RWPE2 (cell line): Measurements from ENCODE around the gene PHIP.

Experiments
- ATAC-seq: fragments of 200-7000 bp; cut with Tn5 transposase; 3 replicates; pipeline ENCODE4 v1.9.1; 2021; ENCODE audit warnings: low read depth
- DNase-seq: peaks from one replicate; pipeline ENCODE4 v3.0.0-alpha.2; 2020; ENCODE audit warnings: low spot score
- H3K27ac ChIP-seq: fragments of 450-650 bp; 2 replicates; pipeline ENCODE4 v1.5.1; 2017; ENCODE audit warnings: mild to moderate bottlenecking; ENCODE audit not compliant: poor library complexity, severe bottlenecking
- H3K27me3 ChIP-seq: fragments of 250-450 bp; sonication (Bioruptor Pico); 2 replicates; pipeline ENCODE4 v1.5.1; 2021; ENCODE audit warnings: mild to moderate bottlenecking, moderate library complexity; ENCODE audit not compliant: insufficient read depth, poor library complexity, severe bottlenecking
- H3K36me3 ChIP-seq: fragments of 250-450 bp; sonication (Bioruptor Pico); 2 replicates; pipeline ENCODE4 v1.5.1; 2020; ENCODE audit warnings: low read depth, mild to moderate bottlenecking, moderate library complexity
- H3K4me1 ChIP-seq: fragments of 250-450 bp; sonication (Bioruptor Pico); 2 replicates; pipeline ENCODE4 v1.5.1; 2021; ENCODE audit warnings: mild to moderate bottlenecking, moderate library complexity; ENCODE audit not compliant: insufficient read depth, poor library complexity, severe bottlenecking
- H3K4me3 ChIP-seq: fragments of 250-450 bp; sonication (Bioruptor Pico); 2 replicates; pipeline ENCODE4 v1.5.1; 2021; ENCODE audit warnings: mild to moderate bottlenecking, moderate library complexity; ENCODE audit not compliant: severe bottlenecking
- H3K9me3 ChIP-seq: fragments of 250-450 bp; sonication (Bioruptor Pico); 2 replicates; pipeline ENCODE4 v1.5.1; 2021; ENCODE audit warnings: mild to moderate bottlenecking, moderate library complexity; ENCODE audit not compliant: severe bottlenecking
- CTCF ChIP-seq: fragments of 450-650 bp; IDR thresholded peaks from one replicate; pipeline ENCODE4 v1.5.1; 2017; ENCODE audit warnings: mild to moderate bottlenecking, moderate library complexity; ENCODE audit not compliant: poor library complexity, severe bottlenecking

The PHIP gene

GRCh38 chr6:79040083-79040482, 38.0 kb downstream of the PHIP start:
- Histone ChIP-seq H3K9me3 (no peaks in the 10 kb centered on the region), H3K4me1 (peaks cover 9% of the 10 kb centered on the region), H3K36me3 (peaks cover 72% of the 10 kb centered on the region), H3K4me3 (no peak overlapping the region), H3K27me3 (no peaks in the 10 kb centered on the region), H3K27ac (no peak overlapping the region)
- ATAC-seq (no peak), DNase-seq (no peak)
- no peak for TF ChIP-seq CTCF

DNA sequence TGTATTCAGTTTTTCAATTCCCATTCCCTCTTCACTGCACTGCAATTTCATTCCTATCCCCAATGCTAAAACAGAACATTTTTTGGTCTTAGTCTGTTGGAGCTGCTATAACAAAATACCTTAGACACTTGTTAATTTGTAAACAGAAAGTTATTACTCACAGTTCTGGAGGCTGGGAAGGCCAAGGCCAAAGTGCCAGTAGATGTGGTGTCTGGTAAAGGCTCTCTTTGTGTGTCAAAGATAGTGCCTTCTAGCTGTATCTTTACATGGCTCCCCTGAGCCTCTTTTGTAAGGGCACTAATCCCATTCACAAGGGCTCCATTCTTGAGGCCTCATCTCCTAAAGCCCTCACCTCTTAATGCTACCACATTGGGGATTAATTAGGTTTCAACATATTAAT, 40.0 kb downstream of the PHIP start:
- ATAC-seq = no peak
- Histone ChIP-seq H3K36me3 (peaks cover 59% of the 10 kb centered on the region), H3K4me3 (no peak overlapping the region), H3K27ac (no peak overlapping the region), H3K4me1 (peaks cover 9% of the 10 kb centered on the region), H3K9me3 (no peaks in the 10 kb centered on the region), H3K27me3 (no peaks in the 10 kb centered on the region)
- no peak for TF ChIP-seq CTCF
- no peak for DNase-seq

DNA sequence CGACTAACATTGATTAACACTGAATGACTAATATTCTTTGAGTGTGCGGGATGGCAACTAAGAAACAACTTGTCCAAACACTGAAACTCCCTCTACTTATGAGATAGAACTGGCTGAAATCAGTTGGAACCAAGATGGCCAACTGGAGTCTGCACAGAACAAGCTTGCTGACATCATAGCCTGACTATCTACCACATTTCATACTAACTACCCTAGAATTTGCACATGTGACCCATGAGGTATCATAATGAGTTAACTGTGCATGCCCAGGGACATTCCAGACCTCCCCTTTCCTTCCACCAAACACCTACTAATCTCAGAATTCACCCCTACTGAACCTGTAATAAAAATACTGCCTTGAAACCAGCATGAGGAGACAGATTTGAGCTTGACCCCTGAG, 43.2 kb downstream of the PHIP start:
- peaks cover 38% of the 10 kb centered on the region for H3K36me3 ChIP-seq
- no peaks in the 10 kb centered on the region for H3K9me3 ChIP-seq
- no peaks in the 10 kb centered on the region for H3K27me3 ChIP-seq
- DNase-seq (no peak), ATAC-seq (no peak)
- no peak overlapping the region for H3K4me3 ChIP-seq
- no peak for TF ChIP-seq CTCF
- no peak overlapping the region for H3K27ac ChIP-seq
- no peaks in the 10 kb centered on the region for H3K4me1 ChIP-seq

- TF ChIP-seq CTCF = no peak
- Histone ChIP-seq H3K9me3 (no peaks in the 10 kb centered on the region), H3K4me3 (no peak overlapping the region), H3K27ac (no peak overlapping the region), H3K36me3 (peaks cover 32% of the 10 kb centered on the region), H3K4me1 (no peaks in the 10 kb centered on the region), H3K27me3 (no peaks in the 10 kb centered on the region)
- no peak for ATAC-seq
- no peak for DNase-seq
Observed at GRCh38 chr6:79033279-79033678, 44.8 kb downstream of the PHIP start.

DNA sequence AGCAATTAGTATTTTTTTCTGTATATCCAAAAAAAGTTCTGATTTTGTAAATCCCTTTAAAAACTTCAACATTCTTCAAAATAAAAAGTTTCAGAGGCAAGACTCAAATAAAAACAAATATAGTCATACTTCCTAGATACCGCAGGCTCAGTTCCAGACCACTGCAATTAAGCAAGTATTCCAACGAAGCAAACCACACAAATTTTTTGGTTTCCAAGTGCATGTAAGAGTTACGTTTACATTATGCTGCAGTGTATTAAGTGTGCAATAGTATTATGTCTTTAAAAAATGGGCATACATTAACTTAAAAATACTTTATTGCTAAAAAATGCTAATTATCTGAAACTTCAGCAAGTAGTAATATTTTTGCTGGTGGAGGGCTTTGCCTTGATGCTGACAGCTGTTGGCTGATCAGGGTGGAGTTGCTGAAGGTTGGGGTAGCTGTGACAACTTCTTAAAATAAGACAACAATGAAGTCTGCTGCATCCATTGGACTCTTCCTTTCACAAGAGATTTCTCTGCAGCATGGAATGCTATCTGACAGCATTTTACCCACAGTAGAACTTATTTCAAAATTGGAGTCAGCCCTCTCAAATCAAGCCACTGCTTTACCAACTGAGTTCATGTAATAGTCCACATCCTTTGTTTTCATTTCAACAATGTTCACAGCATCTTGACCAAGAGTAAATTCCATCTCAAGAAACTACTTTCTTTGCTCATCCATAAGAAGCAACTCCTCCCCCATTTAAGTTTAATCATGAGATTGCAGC, 46.0 kb downstream of the PHIP start:
- Histone ChIP-seq H3K36me3 (peaks cover 24% of the 10 kb centered on the region), H3K4me1 (no peaks in the 10 kb centered on the region), H3K27ac (no peak overlapping the region), H3K27me3 (no peaks in the 10 kb centered on the region), H3K9me3 (no peaks in the 10 kb centered on the region), H3K4me3 (no peak overlapping the region)
- no peak for TF ChIP-seq CTCF
- no peak for DNase-seq
- ATAC-seq = no peak
